Vagina (tissue), 2 donors: Measurements from ENCODE around the gene SMURF1.

Source experiments
- POLR2A ChIP-seq, 2 donors: fragments of 450-650 bp; IDR thresholded peaks; one replicate each; pipeline ENCODE4 v1.6.1; 2017; ENCODE audit warnings: antibody characterized with exemption in 2 of 2, mild to moderate bottlenecking in 2 of 2, moderate library complexity in 2 of 2
- POLR2AphosphoS5 ChIP-seq, 2 donors: sonication (generic); formaldehyde crosslinking; IDR thresholded peaks; one replicate each; pipeline ENCODE4 v1.9.0; 2017; ENCODE audit warnings: antibody characterized with exemption in 2 of 2, mild to moderate bottlenecking in 2 of 2, low read depth in 1 of 2; ENCODE audit not compliant: insufficient read depth in 1 of 2
- TF ChIP-seq, protein P1 (sequence below), 3 experiments: fragments of 450-650 bp in 2 of 3; fragments of 200-600 bp in 1 of 3; sonication (generic) in 1 of 3; IDR thresholded peaks; one replicate each; pipeline ENCODE4 v1.5.1; 2017 to 2019; ENCODE audit warnings: antibody characterized with exemption in 3 of 3, mild to moderate bottlenecking in 2 of 3, moderate library complexity in 2 of 3

DNA sequence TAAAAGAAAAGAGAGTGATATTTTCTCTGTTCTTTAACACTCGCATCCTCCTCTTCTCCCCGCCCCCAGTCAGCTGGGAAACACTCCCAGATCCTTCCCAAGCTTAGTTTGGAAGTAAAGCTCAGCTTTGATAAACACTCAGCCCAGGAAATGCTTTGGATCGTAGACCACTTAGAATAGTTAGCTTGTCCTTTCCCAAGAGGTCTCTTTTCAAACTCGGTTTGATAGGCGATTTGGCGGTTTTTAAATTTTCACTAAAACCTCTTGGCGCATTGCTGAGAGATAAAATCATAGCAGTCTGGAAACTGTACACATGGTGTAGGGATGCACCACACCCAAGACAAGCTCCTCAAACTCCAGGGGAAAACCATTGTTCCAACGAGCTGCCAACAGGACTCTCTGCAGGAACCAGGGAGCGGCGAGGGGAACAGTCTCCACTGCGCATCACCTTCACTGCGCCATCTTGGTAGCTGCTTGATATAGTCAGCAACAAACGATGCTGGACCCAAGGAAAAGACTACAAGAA, 22.3 kb downstream of the SMURF1 start:
- TF ChIP-seq, protein P1, sequence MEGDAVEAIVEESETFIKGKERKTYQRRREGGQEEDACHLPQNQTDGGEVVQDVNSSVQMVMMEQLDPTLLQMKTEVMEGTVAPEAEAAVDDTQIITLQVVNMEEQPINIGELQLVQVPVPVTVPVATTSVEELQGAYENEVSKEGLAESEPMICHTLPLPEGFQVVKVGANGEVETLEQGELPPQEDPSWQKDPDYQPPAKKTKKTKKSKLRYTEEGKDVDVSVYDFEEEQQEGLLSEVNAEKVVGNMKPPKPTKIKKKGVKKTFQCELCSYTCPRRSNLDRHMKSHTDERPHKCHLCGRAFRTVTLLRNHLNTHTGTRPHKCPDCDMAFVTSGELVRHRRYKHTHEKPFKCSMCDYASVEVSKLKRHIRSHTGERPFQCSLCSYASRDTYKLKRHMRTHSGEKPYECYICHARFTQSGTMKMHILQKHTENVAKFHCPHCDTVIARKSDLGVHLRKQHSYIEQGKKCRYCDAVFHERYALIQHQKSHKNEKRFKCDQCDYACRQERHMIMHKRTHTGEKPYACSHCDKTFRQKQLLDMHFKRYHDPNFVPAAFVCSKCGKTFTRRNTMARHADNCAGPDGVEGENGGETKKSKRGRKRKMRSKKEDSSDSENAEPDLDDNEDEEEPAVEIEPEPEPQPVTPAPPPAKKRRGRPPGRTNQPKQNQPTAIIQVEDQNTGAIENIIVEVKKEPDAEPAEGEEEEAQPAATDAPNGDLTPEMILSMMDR (IDR thresholded peaks at IDR 0.05), result no peak
- no peak for TF ChIP-seq POLR2AphosphoS5 (IDR thresholded peaks at IDR 0.05; ENCODE audit: insufficient read depth in 1 of 2, low read depth in 1 of 2)
- TF ChIP-seq POLR2A (IDR thresholded peaks at IDR 0.05), result no peak
